Measurements from ENCODE around the gene CHCHD6.

- TF ChIP-seq CTCF (IDR thresholded peaks at IDR 0.05; ENCODE audit: extremely low read depth in 1 of 2, insufficient read depth in 1 of 2, low read depth in 1 of 2, low read length in 2 of 2) (no peak), JUN (IDR thresholded peaks at IDR 0.05; ENCODE audit: borderline replicate concordance, insufficient read depth, insufficient read length, low read depth) (no peak), POLR2AphosphoS5 (IDR thresholded peaks at IDR 0.05; ENCODE audit: insufficient read depth, low read depth, low read length) (no peak), POLR2A (IDR thresholded peaks at IDR 0.05; ENCODE audit: low read depth, low read length) (no peak), EZH2 (IDR thresholded peaks at IDR 0.05; ENCODE audit: borderline replicate concordance, low read depth, low read length, severe bottlenecking) (no peak), MAX (IDR thresholded peaks at IDR 0.05; ENCODE audit: insufficient read depth, insufficient read length) (no peak), MYC (IDR thresholded peaks at IDR 0.05; ENCODE audit: low read depth, low read length) (no peak), FOS (IDR thresholded peaks at IDR 0.05; ENCODE audit: borderline replicate concordance, insufficient read depth, low read length) (no peak), GATA2 (IDR thresholded peaks at IDR 0.05; ENCODE audit: insufficient read depth, insufficient read length, low read depth, low read length) (no peak)
Measured at GRCh38 chr3:126664591-126665214, 39.3 kb upstream of the CHCHD6 start.

Measured in endothelial cell of umbilical vein (primary cell).